ENCODE measurements around the gene TRAF3IP1.

GRCh38 chr2:238381341-238382115 lies 61.2 kb downstream of the TRAF3IP1 start:
- TF ChIP-seq, protein P1, sequence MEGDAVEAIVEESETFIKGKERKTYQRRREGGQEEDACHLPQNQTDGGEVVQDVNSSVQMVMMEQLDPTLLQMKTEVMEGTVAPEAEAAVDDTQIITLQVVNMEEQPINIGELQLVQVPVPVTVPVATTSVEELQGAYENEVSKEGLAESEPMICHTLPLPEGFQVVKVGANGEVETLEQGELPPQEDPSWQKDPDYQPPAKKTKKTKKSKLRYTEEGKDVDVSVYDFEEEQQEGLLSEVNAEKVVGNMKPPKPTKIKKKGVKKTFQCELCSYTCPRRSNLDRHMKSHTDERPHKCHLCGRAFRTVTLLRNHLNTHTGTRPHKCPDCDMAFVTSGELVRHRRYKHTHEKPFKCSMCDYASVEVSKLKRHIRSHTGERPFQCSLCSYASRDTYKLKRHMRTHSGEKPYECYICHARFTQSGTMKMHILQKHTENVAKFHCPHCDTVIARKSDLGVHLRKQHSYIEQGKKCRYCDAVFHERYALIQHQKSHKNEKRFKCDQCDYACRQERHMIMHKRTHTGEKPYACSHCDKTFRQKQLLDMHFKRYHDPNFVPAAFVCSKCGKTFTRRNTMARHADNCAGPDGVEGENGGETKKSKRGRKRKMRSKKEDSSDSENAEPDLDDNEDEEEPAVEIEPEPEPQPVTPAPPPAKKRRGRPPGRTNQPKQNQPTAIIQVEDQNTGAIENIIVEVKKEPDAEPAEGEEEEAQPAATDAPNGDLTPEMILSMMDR (conservative IDR thresholded peaks at IDR 0.05; ENCODE audit: low read depth, low read length), result no peak
- TF ChIP-seq EZH2 (IDR thresholded peaks at IDR 0.05; ENCODE audit: low read length, unreplicated experiment), result no peak
